ENCODE measurements around the gene ZNF835.

The ZNF835 gene

DNA sequence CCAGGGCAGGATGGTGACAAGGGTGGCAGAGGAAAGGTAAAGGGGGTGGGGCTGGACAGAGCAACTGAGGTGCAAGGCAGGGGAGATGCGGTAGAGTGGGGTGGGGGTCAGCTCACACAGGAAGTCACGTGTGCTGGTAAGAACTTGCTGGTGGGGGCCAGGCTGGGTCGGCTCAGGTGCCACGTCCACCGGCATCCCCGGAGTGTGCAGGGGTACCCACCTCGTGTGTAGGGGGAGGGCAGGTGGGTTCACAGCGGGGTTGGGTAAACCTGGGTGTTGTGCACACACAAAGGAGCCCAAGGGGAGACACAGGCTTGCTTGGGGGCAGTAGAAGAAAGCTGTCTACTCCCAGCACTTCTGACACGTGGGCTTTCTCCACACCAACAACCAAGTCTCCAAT lies 2.9 kb downstream of the ZNF835 start:
- Histone ChIP-seq H3K4me2 (ENCODE audit: low read length) (no peak overlapping the region), H2AFZ (ENCODE audit: low read length) (no peak overlapping the region), H4K20me1 (ENCODE audit: insufficient read depth, low read length) (no peaks in the 10 kb centered on the region), H3K79me2 (ENCODE audit: insufficient read depth, low read length) (no peaks in the 10 kb centered on the region), H3K9ac (ENCODE audit: low read length) (no peak overlapping the region), H3K4me1 (ENCODE audit: insufficient read depth, low read length, severe bottlenecking) (no peaks in the 10 kb centered on the region), H3K27me3 (ENCODE audit: insufficient read depth, low read length) (no peaks in the 10 kb centered on the region), H3K27ac (ENCODE audit: low read depth, low read length, poor library complexity, severe bottlenecking) (no peak overlapping the region), H3K4me3 (ENCODE audit: low read depth, low read length, poor library complexity, severe bottlenecking) (no peak overlapping the region), H3F3A (ENCODE audit: insufficient read depth, low read length) (no peaks in the 10 kb centered on the region), H3K9me2 (ENCODE audit: low read depth, low read length) (no peaks in the 10 kb centered on the region), H3K36me3 (ENCODE audit: insufficient read depth, low read length) (no peaks in the 10 kb centered on the region), H3K9me3 (ENCODE audit: low read length) (no peaks in the 10 kb centered on the region)
- TF ChIP-seq, protein P1, sequence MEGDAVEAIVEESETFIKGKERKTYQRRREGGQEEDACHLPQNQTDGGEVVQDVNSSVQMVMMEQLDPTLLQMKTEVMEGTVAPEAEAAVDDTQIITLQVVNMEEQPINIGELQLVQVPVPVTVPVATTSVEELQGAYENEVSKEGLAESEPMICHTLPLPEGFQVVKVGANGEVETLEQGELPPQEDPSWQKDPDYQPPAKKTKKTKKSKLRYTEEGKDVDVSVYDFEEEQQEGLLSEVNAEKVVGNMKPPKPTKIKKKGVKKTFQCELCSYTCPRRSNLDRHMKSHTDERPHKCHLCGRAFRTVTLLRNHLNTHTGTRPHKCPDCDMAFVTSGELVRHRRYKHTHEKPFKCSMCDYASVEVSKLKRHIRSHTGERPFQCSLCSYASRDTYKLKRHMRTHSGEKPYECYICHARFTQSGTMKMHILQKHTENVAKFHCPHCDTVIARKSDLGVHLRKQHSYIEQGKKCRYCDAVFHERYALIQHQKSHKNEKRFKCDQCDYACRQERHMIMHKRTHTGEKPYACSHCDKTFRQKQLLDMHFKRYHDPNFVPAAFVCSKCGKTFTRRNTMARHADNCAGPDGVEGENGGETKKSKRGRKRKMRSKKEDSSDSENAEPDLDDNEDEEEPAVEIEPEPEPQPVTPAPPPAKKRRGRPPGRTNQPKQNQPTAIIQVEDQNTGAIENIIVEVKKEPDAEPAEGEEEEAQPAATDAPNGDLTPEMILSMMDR (IDR thresholded peaks at IDR 0.05; ENCODE audit: low read length), result no peak
- TF ChIP-seq EZH2 (IDR thresholded peaks at IDR 0.05; ENCODE audit: borderline replicate concordance, low read length), result no peak

DNA sequence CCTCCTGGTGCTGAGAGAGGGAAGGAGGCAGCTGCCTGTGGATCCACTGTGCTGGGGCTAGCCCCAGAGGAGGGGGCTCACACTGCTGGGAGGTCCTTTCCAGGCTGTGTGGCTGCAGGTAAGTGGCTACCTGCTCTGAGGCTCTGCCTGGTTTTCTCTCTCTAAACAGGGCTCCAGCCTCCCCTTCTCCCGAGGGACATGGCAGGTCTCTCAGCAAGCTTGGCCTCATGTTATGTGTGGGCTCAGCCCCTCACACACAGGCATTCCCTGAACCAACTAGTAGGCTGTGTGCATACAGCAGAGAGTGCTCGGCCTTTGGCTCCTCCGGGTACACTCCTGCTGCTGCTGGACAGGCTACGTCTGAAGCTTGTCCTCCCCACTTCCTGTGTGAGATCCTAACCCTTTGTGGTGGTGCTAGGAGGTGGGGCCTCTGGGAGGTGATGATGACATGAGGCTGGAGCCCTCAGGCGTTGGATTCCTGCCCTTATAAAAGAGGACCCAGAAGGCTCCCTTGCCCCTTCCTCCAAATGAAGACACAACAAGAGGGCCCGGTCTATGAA lies 4.2 kb downstream of the ZNF835 start:
- H3K27ac ChIP-seq (ENCODE audit: low read depth, low read length, poor library complexity, severe bottlenecking), result no peak overlapping the region
- H3K4me1 ChIP-seq (ENCODE audit: insufficient read depth, low read length, severe bottlenecking), result no peaks in the 10 kb centered on the region
- no peak for TF ChIP-seq EZH2 (IDR thresholded peaks at IDR 0.05; ENCODE audit: borderline replicate concordance, low read length)
- TF ChIP-seq, protein P1 (IDR thresholded peaks at IDR 0.05; ENCODE audit: low read length), result no peak
- no peaks in the 10 kb centered on the region for H3K27me3 ChIP-seq (ENCODE audit: insufficient read depth, low read length)
- H3K9ac ChIP-seq (ENCODE audit: low read length), result no peak overlapping the region
- H3F3A ChIP-seq (ENCODE audit: insufficient read depth, low read length), result no peaks in the 10 kb centered on the region
- H3K9me3 ChIP-seq (ENCODE audit: low read length), result no peaks in the 10 kb centered on the region
- H3K79me2 ChIP-seq (ENCODE audit: insufficient read depth, low read length), result no peaks in the 10 kb centered on the region
- no peaks in the 10 kb centered on the region for H3K36me3 ChIP-seq (ENCODE audit: insufficient read depth, low read length)
- H3K9me2 ChIP-seq (ENCODE audit: low read depth, low read length), result no peaks in the 10 kb centered on the region
- H2AFZ ChIP-seq (ENCODE audit: low read length), result no peak overlapping the region
- no peak overlapping the region for H3K4me2 ChIP-seq (ENCODE audit: low read length)
- H4K20me1 ChIP-seq (ENCODE audit: insufficient read depth, low read length), result no peaks in the 10 kb centered on the region
- no peak overlapping the region for H3K4me3 ChIP-seq (ENCODE audit: low read depth, low read length, poor library complexity, severe bottlenecking)

DNA sequence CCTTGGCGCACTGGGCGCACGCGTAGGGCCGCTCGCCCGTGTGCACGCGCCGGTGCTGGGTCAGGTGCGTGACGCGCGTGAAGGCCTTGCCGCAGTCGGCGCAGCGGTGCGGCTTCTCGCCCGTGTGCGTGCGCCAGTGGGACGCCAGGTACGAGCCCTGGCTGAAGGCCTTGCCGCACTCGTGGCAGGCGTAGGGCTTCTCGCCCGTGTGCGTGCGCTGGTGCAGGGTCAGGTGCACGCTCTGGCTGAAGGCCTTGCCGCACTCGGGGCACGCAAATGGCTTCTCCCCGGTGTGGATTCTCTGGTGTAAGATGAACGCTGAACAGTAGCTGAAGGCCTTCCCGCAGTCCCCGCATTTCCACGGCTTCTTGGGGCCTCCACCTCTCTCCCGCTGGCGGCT lies 7.0 kb downstream of the ZNF835 start:
- H3K9ac ChIP-seq (ENCODE audit: low read length), result no peak overlapping the region
- no peaks in the 10 kb centered on the region for H3K36me3 ChIP-seq (ENCODE audit: insufficient read depth, low read length)
- no peaks in the 10 kb centered on the region for H3K9me2 ChIP-seq (ENCODE audit: low read depth, low read length)
- no peaks in the 10 kb centered on the region for H3K79me2 ChIP-seq (ENCODE audit: insufficient read depth, low read length)
- H3K9me3 ChIP-seq (ENCODE audit: low read length), result no peaks in the 10 kb centered on the region
- no peak overlapping the region for H3K4me2 ChIP-seq (ENCODE audit: low read length)
- no peak overlapping the region for H2AFZ ChIP-seq (ENCODE audit: low read length)
- H3K4me3 ChIP-seq (ENCODE audit: low read depth, low read length, poor library complexity, severe bottlenecking), result no peak overlapping the region
- no peak overlapping the region for H3K27ac ChIP-seq (ENCODE audit: low read depth, low read length, poor library complexity, severe bottlenecking)
- H4K20me1 ChIP-seq (ENCODE audit: insufficient read depth, low read length), result no peaks in the 10 kb centered on the region
- no peak for TF ChIP-seq EZH2 (IDR thresholded peaks at IDR 0.05; ENCODE audit: borderline replicate concordance, low read length)
- TF ChIP-seq, protein P1 (IDR thresholded peaks at IDR 0.05; ENCODE audit: low read length), result no peak
- H3K4me1 ChIP-seq (ENCODE audit: insufficient read depth, low read length, severe bottlenecking), result no peaks in the 10 kb centered on the region
- H3K27me3 ChIP-seq (ENCODE audit: insufficient read depth, low read length), result no peaks in the 10 kb centered on the region
- H3F3A ChIP-seq (ENCODE audit: insufficient read depth, low read length), result no peaks in the 10 kb centered on the region
